OCI-LY1 (cell line): Measurements from ENCODE around the gene PRSS33.

Source experiments
- EZH2 ChIP-seq: fragments of 200-600 bp; sonication (generic), shearing (Covaris generic); IDR thresholded peaks from 2 replicates; pipeline ENCODE4 v1.8.0; 2017; ENCODE audit warnings: borderline replicate concordance, mixed run types, mild to moderate bottlenecking, antibody characterized with exemption, low read length, moderate library complexity, mixed read lengths
- TF ChIP-seq, protein P1 (sequence below): fragments of 200-600 bp; sonication (generic), shearing (Covaris generic); IDR thresholded peaks from 2 replicates; pipeline ENCODE4 v1.5.1; 2017; ENCODE audit warnings: mild to moderate bottlenecking, antibody characterized with exemption, low read length, moderate library complexity, mixed read lengths

DNA sequence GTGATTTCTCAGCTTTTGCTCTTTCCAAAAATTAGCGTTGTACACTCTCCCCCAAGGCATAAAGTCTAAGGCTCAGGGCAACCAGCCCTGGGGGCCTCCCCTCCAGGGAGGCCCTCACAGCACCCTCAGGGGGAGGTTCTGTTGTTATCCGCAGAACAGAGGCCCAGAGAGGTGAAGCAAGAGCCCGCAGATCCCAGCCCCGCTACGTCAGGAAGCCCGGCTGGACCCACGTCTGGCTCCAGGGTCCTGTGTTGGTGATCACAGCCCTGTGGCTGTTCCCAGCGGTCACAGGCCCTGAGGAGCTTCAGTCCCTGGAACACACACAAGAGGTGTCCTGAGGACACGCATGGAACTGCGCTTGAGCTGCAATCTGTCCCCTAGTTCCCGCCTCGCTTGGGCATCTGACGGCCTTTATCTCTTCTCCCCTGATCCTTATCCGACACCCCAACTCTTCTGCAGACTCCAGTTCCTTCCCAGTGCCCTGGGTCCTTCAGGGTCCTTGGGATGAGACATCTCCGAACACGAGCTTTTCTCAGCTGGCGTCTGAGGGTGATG, 41.6 kb upstream of the PRSS33 start:
- TF ChIP-seq, protein P1, sequence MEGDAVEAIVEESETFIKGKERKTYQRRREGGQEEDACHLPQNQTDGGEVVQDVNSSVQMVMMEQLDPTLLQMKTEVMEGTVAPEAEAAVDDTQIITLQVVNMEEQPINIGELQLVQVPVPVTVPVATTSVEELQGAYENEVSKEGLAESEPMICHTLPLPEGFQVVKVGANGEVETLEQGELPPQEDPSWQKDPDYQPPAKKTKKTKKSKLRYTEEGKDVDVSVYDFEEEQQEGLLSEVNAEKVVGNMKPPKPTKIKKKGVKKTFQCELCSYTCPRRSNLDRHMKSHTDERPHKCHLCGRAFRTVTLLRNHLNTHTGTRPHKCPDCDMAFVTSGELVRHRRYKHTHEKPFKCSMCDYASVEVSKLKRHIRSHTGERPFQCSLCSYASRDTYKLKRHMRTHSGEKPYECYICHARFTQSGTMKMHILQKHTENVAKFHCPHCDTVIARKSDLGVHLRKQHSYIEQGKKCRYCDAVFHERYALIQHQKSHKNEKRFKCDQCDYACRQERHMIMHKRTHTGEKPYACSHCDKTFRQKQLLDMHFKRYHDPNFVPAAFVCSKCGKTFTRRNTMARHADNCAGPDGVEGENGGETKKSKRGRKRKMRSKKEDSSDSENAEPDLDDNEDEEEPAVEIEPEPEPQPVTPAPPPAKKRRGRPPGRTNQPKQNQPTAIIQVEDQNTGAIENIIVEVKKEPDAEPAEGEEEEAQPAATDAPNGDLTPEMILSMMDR, result no peak
- TF ChIP-seq EZH2, result no peak
